Stimulated activated naive CD4-positive, alpha-beta T cell treated with Interleukin-2 at 50 U/mL for 16 hours (primary cell): ENCODE data around the gene SORCS2.

Experiments used
- DNase-seq: peaks from one replicate; lab custom pipeline; 2025; lab: John Stamatoyannopoulos, UW

Gene SORCS2

DNA sequence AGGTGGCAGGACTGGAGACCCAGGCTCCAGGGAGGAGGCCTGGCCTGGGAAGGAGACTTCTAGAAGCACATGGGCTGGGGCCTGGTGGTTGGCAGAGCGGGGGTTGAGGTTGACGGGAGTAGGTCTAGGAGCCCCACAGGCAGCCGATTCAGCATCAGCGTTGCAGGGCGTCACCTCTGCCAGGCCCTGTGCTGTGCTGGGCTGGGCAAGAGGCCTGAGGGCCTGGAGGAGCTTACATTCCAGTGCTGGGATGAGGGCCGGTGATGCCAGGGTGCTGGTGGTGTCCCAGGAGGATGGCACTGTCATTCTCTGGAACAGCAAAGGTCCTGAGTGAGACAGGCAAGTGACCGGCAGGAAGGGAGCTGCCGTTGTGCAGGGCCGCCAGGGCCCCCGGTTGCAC is 76.6 kb downstream of the SORCS2 start:
- DNase-seq, result no peak

DNA sequence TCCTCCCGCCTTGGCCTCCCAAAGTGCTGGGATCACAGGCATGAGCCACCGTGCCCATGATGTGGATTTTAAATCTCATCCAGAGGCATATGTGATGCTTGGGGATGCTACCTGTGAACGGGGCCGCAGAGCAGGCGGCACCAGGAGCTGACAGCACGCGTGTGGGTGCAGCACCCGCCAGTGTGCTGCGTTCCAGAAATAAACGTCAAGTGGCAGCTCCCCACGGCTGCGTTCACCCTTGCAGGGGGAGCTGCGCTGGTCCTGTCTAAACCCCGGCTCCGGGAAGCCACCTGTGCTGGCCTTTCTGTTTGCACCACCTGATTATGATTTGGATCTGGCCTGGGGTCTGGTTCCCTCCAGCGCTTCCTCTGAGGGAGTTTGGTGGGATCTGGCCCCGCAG is 77.8 kb downstream of the SORCS2 start:
- DNase-seq, result no peak

DNA sequence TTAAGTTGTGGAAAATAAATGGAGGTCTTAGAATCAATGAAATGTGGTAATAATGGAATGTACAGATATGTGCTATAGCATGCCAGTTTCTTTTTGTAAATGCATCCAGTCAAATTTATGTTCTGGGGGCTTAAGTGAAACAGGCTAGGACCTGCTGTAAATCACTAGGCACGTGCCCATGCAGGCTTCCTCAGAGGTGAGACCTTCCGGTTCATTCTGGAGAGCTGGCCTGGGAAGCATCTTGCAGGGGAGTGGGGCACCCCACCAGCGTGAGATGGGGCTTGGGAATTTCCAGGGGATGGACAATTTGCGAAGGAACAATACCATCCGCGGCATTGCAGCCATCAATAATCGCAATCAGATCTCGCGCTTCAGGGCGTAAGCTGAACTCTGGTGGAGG is 80.1 kb downstream of the SORCS2 start:
- no peak for DNase-seq

DNA sequence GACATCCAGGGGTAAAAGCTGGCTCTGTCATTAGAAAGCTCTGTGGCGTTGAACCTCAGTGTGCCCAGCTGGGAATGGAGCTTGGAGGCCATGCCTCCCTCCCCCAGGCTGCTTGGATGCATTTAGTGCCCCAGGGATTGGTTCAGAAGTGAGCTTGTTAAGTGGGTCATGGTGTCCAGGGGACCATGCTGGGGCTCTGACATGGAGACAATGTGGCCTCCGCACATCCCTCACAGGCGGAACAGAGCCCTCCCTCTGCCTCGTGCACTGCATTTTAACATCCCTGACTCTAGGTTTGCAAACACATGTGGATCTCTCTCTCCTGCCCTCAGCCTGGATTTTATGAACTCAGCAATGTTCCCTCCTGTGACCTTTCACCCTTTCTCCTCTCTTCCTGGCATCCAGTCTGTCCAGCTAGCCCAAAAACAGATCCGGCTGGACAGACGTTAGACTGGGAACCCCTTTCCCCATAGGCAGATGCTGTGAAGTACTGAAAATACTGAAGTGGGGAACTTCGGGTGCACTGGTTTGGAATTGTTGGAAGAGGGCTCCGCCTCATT is 81.5 kb downstream of the SORCS2 start:
- no peak for DNase-seq

DNA sequence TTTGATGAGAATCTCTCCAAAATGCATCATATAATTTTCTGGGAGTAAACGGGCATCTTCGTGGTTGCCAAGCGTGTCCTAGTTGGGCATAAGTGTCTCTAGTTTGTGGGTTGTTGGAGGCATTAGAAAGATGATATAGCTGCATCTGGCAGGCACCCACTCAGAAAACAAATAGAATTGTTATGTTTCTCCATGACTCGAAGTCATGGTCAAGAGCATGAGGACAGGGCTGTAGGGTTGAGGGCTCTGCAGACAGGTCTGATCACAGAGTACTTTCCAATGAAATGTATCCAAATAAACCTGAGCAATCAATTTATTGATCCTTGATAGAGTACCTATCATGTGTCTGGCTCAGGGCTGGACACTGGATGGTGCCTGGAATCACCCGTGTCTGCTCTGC is 82.7 kb downstream of the SORCS2 start:
- DNase-seq, result no peak

DNA sequence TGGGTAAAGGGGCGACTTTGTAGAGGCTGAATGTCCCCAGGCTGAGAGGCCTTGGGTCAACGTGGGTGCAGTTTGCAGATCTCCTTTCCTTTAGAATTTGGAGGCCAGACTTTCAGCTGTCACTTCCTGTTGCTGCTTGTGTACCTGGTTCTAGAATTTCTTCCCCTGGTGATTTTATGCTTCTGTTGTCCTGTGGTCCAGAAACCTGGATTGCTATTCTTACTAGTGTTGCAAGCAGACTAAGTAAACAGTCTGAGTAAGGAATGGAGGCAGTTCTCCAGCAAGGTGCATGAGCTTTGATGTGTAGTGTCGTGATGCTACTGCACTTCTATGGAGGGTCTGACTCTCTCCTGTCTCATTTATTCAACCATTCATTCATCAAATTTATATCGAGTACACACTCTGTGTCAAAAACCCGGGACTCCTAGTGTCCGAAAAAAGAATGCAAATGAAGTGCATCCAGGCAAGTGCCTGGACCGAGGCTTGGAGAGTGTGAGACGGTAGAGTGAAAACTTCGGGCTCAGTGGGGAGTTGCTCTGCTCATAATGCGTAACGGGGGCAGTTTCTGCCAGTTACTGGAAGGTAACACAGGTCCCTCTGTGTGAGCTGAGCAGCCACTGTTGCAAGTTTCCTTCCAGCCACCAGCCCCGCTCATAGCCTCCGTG is 83.3 kb downstream of the SORCS2 start:
- no peak for DNase-seq

DNA sequence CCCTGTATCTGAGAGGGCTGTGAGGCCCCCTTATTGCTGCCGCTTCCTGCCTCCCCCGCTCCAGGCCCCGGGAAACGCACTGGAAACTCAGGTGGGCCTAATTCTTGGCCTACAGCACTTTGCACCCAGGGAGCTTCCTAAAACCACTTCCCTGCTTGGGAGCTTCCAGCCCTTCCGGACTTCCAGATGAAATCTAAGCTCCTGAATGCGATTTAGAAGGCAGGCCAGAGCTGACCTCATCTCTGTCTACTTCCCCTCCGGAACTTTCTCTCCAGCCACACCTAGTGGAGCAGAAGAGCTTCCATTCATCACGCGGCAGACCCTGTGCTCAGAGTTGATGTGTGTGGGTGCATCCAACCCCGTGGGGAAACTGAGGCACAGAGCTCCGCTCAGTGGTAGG is 84.2 kb downstream of the SORCS2 start:
- no peak for DNase-seq

DNA sequence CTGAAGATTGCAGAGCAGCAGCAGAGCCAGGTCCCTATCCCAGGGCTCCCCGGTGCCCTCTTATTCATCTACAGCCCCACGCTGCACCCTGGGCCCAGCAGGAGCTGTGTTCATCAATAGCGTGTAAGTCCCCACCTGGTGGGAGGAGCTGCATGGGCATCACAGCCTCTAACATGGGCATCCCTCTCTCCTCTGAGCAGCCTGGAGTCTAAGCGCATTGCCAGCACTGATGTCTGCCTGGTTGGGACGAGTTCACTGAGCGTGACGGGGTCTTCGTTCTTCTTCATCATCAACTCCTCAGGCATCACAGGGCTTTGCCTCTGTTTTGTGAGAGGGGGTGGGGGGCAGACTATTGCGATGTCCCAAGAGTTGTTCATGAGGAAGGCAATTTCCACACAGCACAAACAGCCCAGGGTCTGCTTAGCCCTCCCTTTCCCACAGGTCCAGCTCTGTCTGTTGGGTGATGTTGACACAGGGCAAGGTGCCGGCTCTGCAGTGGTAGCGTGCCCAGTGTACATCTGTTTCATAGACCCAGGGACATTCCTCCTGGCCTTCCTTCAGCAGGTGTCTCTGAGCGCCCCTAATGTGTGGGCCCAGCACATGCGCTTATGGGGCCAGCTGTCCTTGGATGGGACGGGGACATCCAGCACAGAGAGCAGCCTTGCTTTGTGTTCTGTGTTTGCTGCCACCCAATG is 85.9 kb downstream of the SORCS2 start:
- no peak for DNase-seq

DNA sequence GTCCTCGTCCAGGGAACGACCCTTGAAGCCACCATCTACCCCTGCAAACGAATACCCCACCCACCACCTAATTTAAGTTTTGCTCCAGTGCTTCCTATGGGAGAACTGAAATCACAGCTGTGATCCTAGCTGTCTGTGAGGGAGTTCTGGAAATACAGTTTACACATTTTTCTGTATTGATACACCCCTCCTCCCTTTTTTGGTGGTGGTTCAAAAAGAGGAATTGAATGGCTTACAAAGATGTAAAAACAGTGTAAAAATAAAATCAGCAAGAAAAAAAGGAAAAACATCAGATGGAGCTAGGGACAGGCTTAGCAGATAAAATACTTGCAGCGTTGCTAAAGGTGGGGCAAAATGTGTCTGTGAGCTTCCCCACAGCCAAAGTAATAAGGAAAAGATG is 86.6 kb downstream of the SORCS2 start:
- DNase-seq, result no peak

DNA sequence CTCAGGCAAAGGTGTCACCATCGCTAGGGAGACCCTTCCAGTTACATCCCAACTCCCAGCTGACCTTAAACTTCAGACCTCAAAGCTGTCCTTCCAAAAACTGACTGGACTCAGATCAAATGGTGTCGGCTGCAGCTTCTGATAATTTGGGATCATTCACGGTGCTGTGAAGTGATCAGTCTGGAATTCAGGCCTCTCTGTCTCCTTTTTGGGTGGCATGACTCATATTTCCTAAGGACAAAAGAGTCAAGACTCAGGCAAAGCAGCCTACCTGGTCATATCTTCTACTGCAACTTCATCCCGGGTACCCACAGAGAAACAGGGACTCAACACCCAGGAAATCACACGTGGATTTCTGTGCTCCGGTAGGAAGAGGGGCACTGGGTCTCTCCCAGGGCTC is 87.6 kb downstream of the SORCS2 start:
- no peak for DNase-seq

DNA sequence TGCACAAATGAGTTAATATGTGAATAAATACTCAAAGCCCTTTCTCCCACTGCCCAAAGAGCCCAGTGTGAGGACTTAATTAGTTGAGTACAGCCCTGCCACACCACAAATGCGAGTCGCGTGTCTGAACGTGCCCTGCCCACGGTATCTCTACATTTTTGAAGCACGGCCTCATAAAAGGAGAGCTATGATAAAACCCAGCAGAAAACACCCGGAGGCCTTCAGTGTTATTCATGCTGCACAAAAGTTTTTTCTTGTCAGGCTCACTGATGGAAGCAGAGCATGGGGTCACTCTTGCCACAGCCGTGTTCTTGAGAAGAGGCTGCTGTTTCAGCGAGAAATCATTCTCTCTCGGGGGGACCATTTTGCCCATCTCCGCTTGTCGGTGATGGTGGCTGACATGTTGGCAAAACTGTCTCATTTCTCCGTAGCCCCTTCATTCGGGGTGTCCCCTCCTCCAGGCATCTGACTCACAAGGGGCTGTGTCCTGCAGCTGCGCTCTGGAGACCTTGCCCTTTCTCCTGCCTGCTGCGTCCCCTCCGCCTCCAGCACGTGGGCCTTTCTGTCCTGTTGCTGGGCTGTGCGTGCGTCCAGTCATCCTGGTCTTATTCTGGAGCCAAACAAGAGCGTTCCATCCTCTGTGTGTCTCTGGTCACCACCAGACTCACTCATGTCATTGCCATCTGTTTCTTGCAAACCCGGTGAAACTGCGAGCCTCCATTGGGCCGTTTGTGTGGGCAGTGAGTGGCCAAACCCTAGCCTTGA is 88.8 kb downstream of the SORCS2 start:
- no peak for DNase-seq

DNA sequence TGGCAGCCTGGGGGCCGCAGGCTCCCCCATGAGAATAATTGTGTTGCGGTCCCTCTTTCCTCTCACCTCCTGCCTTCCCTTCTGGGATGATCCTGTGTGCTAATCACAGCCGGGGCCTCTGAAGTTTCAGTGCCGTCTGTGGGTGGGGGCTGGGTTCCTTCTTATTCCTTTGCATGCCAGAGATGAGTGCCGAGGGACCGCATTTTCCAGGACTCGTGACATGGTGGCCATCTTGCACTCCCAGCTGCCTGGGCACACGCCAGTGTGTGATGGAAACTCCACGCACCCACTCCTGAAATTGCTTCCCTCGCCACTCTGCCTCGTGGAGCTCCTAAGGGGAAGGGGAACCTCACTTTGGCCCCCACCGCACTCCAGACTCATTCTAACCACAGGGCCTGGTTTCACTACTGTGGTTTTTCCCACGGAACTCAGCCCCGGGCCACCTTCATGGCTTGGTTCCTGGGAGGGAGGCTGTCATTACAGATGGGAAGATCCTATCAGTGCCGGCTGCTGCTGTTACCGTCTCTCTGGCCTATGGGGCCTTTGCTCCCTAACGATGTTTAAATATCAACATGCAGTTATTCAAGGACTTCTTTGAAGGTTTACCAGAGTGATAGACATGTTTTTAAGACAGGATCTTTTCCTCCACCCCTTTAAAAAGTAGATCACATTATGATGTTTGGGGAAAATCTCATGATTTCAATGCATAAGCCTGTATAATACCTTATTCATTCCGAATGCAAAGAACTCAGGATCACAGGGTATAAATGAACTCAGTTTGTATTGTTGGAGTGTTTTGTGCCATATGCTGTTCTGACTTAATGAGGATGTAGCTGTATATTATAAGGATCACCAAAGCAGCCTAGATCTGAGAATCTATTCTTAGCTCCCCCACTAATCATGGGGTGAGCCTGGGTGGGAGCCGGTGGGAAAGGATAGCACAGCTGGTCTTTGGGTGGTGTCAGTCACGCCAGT is 89.6 kb downstream of the SORCS2 start:
- no peak for DNase-seq

DNA sequence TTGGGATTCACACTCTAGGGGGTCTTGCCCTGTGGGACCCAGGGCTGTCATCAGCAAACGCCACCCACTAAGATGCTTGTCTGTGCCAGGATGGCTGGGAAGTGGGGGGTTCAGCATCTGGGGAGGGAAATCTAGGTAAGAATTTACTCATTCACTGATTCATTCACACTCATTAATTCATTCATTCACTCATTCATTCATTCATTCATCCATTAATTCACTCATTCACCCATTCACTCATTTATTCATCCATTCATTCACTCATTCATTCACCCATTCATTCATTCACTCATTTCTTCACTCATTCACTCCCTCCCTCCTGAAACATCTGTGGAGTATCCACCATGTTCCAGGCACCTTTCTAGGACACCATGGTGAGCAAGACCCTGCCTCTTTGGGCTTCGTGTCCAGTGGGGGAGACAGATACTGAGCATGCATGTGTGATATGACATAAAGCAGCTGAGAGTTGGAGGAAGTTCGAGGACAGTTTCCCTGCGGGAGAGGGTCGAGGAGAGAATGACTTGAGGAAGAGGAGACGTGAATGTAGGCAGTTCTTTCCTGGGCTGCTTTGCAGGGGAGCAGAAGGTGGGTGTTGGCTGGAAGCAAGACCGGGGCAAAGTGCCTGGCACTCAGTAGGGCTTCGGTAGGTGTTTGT is 90.6 kb downstream of the SORCS2 start:
- DNase-seq, result no peak

DNA sequence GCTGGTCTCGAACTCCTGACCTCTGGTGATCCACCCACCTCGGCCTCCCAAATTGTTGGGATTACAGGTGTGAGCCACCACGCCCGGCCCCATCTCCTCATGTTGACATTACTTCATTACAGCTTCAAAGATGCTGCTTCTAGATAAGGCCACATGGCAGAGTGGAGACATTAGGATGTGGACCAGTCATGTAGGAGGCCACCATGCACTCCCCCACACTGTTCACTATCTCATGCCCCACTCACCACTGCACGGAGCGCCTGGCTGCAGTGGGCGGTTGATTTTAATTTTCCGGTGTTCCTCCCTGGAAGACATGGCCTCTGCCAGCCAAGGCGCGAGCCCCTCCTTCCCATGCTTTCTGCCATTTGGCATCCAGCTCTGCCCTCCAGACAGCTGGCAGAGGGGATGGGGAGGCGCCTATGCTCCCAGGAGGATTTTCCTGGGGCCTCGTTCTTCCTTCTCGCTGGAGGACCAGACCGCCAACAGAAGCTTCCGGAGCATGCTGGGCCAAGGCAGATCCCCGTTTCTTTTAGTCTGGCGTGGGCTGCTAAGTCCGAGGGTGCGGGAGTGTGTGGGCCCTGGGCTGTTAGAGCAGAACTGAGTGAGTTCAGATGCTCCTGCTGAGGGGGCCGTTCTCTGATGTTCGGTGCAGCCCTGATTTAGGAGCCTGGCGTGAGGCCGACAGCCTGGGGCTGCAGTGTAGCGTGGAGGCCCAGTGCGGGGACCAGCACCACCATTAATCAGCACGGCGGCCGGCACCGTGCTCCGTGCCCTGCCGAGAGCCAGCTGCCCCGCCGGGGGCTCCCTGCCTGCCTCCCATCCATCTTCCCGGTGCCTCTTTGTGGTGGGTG is 93.1 kb downstream of the SORCS2 start:
- DNase-seq, result no peak

DNA sequence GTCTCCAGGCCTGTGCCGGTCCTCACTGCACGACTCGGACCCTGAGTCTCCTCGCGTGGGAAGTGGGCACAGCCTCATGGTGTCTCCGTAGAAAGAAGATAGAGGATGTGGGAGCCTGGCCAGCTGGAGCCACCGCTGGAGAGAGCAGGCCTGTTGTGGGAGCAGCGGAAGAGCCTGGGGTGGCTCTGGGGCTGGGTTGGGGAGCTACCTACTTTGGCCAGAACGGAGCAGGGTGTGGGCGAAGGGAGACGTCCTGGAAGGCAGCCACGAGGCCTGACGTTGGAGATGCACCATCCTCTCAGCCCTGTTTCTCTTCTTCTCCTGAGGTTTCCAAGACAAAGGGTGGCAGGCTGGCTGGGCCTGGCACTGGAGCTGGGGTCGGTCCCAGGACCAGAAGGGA is 93.8 kb downstream of the SORCS2 start:
- DNase-seq, result no peak

DNA sequence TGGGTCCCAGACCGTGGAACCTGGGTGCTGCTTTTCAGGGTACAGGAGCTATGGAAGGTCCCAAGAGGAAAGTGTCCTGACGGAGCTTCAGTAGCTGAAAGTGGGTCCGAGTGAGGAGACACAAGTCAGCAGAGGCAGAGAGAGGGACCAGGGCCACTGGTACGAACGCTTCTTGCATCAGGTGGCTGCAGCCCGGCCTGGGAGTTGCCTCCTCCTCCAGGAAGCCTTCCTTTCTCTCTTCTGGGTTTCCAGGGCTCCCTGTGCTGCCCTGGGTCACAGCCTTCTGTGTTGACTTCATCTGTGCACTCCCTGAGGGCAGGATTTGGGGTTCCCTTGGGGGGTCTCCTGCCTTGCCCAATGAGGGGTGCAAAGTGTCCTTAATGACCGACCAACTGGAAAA is 94.5 kb downstream of the SORCS2 start:
- no peak for DNase-seq

DNA sequence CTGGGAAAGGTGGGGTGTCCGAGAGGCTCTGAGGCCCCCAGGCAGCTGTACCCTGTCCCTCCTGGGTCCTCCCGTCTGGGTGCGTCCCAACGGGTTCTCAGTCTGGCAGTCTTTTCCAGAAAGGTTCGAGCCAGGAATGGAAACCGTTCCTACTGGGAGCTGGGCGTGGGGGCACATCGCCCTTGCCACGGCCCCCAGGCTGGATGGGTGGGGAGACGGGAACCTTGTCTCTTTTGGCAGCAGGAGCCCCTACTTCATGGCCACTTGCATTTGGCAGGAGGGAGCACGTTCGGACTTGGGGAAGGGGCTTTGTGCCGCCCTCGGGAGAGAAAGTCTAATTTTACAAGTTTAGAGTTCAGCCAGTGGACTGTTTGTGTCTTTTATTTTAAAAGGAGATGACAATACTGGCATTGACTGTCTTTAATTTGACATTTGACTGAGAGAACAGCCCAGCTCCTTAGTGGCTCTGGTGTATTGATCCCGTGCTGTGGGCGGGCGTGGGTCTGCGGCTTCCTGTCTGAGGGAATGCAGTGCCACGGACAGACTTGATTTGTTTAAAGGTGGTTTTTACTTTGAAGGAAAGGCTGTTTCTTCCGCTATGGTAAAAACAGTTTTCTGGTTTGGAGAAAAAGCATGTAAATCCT is 95.1 kb downstream of the SORCS2 start:
- no peak for DNase-seq

DNA sequence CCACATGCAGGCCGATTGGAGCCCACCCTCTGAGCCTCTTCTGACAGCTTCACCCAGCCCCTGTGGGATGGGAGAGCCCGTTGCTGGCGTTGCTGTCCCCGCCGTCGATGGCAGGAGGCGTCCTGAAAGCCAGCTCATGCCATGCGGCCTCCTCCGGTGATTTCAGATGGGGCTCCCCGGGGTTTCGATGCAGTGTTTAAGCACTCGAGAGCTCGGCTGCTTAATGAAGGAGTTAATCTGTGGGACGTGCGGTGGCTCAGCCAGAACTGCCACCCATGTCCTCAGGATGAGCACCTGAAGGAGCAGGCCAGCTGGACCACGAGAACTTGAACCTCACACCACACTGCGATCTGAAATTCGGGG is 95.6 kb downstream of the SORCS2 start:
- DNase-seq, result no peak

DNA sequence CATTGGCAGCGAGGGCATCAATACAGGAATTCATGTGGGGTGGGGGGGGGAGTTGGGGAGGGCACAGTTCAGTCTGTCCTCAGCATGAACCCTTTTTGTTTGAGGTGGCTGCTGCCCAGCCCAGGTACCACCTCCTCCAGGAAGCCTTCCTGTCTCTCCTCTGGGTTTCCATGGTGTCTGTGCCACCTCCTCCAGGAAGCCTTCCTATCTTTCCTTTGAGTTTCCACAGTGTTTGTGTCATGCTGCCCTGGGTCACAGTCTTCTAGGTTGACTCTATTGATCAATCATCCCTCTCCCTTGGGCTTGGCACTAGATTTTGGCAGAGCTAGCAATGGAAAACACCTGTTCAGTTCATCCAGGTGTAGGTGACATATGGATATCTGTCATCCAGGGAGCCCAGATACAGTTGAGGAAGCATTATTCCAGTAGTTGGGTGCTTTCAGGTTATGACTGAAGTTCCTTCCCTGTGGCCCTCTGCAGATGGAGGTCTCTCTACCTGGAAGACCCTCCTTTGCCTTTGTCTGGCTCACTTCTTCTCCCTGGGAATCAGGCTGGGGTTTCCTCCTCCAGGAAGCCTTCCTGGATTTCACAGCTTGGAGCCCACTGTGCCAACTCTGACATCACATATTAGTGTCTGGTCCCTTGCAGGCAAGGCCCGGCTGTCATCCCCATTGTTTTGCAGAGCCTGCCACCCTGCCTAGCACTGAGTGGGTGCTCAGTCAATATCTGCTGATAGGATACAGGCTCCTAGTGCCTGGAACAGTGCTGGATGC is 96.6 kb downstream of the SORCS2 start:
- no peak for DNase-seq
